KOPT-K1 (cell line): ENCODE data around the gene CREB5.
"Not testable (repeated sequence)": the region's sequence is repeated elsewhere in the genome, so short reads cannot be mapped to it uniquely, and the experiment has no call there.

Experiments used
- H3K27ac ChIP-seq: fragments of 200-600 bp; sonication (generic); 2 replicates; pipeline ENCODE4 v1.5.1; 2016; ENCODE audit warnings: antibody characterized with exemption, mild to moderate bottlenecking, low read depth, low read length; ENCODE audit not compliant: poor library complexity, severe bottlenecking
- H3K36me3 ChIP-seq: fragments of 200-600 bp; sonication (generic); 2 replicates; pipeline ENCODE4 v1.5.1; 2017; ENCODE audit warnings: antibody characterized with exemption, mild to moderate bottlenecking, low read length, moderate library complexity; ENCODE audit not compliant: insufficient read depth
- H3K9me3 ChIP-seq: fragments of 200-600 bp; sonication (generic); 2 replicates; pipeline ENCODE4 v1.5.1; 2017; ENCODE audit warnings: antibody characterized with exemption, low read length, mild to moderate bottlenecking; ENCODE audit not compliant: insufficient read depth, poor library complexity, severe bottlenecking

CREB5 gene

DNA sequence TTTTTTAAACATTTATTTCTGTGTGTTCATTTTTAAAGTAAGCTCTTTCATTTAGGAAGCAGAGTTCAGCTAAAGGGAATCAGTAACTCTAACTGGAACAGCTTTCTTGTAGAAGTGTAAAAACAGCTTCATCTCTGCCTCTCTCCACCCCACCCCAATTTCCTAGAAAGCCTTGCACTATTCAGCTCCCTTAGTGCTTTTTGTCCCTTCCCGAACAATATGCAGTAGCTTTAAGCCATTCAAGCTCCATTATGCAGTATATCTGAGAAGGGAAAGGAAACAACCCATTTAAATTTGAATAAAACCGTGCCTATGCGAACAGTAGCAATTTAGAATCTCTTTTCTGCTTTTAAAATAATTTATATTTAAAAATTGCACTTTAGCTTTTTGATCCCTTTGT is 411.3 kb downstream of the CREB5 start:
- Histone ChIP-seq H3K9me3 (no peaks in the 10 kb centered on the region), H3K27ac (no peak overlapping the region), H3K36me3 (no peaks in the 10 kb centered on the region)

DNA sequence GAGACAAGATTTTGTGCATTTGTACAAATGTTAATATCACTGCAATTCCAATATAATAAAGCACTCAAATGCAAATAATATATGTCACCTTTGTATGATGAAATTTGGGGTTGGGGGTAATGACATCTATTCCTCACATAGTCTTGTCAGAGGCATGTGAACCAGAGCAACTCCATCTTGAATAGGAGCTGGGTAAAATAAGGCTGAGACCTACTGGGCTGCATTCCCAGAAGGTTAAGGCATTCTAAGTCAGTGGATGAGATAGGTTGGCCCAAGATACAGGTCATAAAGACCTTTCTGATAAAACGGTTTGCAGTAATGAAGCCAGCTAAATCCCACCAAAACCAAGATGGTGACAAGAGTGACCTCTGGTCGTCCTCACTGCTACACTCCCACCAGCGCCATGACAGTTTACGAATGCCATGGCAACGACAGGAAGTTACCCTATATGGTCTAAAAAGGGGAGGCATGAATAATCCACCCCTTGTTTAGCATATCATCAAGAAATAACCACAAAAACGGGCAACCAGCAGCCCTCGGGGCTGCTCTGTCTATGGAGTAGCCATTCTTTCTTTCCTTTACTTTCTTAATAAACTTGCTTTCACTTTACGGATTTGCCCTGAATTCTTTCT is 413.6 kb downstream of the CREB5 start:
- not testable (repeated sequence) for H3K27ac ChIP-seq, H3K9me3 ChIP-seq, H3K36me3 ChIP-seq

- H3K9me3 ChIP-seq = no peaks in the 10 kb centered on the region
- no peak overlapping the region for H3K27ac ChIP-seq
- H3K36me3 ChIP-seq = no peaks in the 10 kb centered on the region
Measured at GRCh38 chr7:28830846-28831245, 418.5 kb downstream of the CREB5 start.

- no peaks in the 10 kb centered on the region for H3K9me3 ChIP-seq
- H3K27ac ChIP-seq = no peak overlapping the region
- no peaks in the 10 kb centered on the region for H3K36me3 ChIP-seq
Measured at GRCh38 chr7:28832669-28833068, 420.4 kb downstream of the CREB5 start.

GRCh38 chr7:28835800-28836199 is 423.5 kb downstream of the CREB5 start:
- H3K9me3 ChIP-seq = no peaks in the 10 kb centered on the region
- no peak overlapping the region for H3K27ac ChIP-seq
- H3K36me3 ChIP-seq = no peaks in the 10 kb centered on the region

DNA sequence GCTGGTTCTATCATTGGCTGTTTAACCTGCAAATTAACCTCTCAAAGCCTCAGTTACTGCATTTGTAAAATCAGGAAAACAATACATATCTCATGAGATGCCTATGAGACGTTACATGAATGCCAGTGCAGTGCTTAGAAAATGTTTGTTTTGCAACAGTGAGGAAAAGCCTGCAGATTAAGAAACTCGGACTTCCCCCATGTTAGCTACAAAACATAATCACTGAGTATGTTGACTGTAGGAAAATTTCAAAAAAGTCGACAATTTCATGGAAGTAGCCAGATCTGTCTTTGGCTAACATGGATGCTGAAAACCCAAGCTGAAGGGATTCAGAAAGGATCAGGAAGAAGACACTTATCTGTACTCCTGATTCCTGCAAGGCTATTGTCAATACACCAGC is 424.4 kb downstream of the CREB5 start:
- H3K9me3 ChIP-seq = no peaks in the 10 kb centered on the region
- H3K36me3 ChIP-seq = no peaks in the 10 kb centered on the region
- no peak overlapping the region for H3K27ac ChIP-seq

DNA sequence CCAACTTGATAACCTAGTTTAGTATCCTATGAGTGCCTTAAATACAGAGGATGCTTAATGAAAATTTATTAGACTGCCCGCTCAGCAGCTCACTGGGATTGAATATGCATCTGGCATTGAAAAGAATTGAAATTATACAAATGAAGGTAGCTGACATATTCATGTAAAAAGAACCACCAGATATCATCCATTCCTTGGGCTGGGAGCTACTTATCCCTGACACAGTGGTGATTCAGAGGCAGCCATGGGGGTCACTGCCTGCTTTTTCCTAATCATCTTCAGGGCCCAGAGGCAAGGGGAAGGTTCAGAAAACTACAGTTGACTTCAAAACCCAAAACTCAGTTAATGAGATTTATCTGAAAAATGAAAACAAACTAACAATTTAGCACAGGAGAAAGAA is 424.9 kb downstream of the CREB5 start:
- H3K9me3 ChIP-seq = no peaks in the 10 kb centered on the region
- H3K36me3 ChIP-seq = no peaks in the 10 kb centered on the region
- H3K27ac ChIP-seq = no peak overlapping the region

GRCh38 chr7:28840592-28840995 is 428.3 kb downstream of the CREB5 start:
- Histone ChIP-seq H3K27ac (no peak overlapping the region), H3K9me3 (no peaks in the 10 kb centered on the region), H3K36me3 (no peaks in the 10 kb centered on the region)

- Histone ChIP-seq H3K36me3 (no peaks in the 10 kb centered on the region), H3K27ac (no peak overlapping the region), H3K9me3 (no peaks in the 10 kb centered on the region)
Measured at GRCh38 chr7:28841766-28842165, 429.4 kb downstream of the CREB5 start.

- H3K27ac ChIP-seq = no peak overlapping the region
- no peaks in the 10 kb centered on the region for H3K9me3 ChIP-seq
- H3K36me3 ChIP-seq = no peaks in the 10 kb centered on the region
Measured at GRCh38 chr7:28842769-28843295, 430.5 kb downstream of the CREB5 start.

- Histone ChIP-seq H3K27ac (no peak overlapping the region), H3K9me3 (no peaks in the 10 kb centered on the region), H3K36me3 (no peaks in the 10 kb centered on the region)
Measured at GRCh38 chr7:28845106-28845505, 432.8 kb downstream of the CREB5 start.

- H3K36me3 ChIP-seq = no peaks in the 10 kb centered on the region
- H3K9me3 ChIP-seq = no peaks in the 10 kb centered on the region
- H3K27ac ChIP-seq = no peak overlapping the region
Measured at GRCh38 chr7:28847176-28847575, 434.9 kb downstream of the CREB5 start.

- Histone ChIP-seq H3K9me3 (no peaks in the 10 kb centered on the region), H3K36me3 (no peaks in the 10 kb centered on the region), H3K27ac (no peak overlapping the region)
Measured at GRCh38 chr7:28847681-28848080, 435.4 kb downstream of the CREB5 start.

- no peaks in the 10 kb centered on the region for H3K36me3 ChIP-seq
- no peaks in the 10 kb centered on the region for H3K9me3 ChIP-seq
- no peak overlapping the region for H3K27ac ChIP-seq
Measured at GRCh38 chr7:28848906-28849305, 436.6 kb downstream of the CREB5 start.

DNA sequence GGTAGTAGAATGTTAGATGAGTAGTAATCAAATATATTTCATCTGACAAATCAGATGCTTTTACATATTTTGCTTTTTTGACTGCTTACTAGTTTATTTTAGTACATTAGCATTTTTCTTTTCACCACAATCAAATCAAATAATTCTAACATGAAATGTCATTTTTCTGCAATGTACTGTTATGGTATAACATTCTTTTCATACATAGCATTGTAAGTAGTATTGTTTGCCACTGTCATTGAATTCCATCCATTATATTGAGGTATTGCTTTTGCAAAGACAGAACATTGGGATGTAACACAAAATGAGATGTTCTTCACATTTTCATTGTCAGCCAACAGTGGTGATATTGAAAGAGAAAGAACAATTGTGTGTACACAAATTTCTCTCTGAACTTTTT is 438.4 kb downstream of the CREB5 start:
- no peak overlapping the region for H3K27ac ChIP-seq
- H3K36me3 ChIP-seq = no peaks in the 10 kb centered on the region
- no peaks in the 10 kb centered on the region for H3K9me3 ChIP-seq

GRCh38 chr7:28853150-28853549 is 440.8 kb downstream of the CREB5 start:
- Histone ChIP-seq H3K9me3 (no peaks in the 10 kb centered on the region), H3K27ac (no peak overlapping the region), H3K36me3 (no peaks in the 10 kb centered on the region)
